ENCODE data around the gene WDR83.

Gene WDR83

GRCh38 chr19:12721656-12722565 lies 55.3 kb downstream of the WDR83 start (continued):
- TF ChIP-seq, protein P1, sequence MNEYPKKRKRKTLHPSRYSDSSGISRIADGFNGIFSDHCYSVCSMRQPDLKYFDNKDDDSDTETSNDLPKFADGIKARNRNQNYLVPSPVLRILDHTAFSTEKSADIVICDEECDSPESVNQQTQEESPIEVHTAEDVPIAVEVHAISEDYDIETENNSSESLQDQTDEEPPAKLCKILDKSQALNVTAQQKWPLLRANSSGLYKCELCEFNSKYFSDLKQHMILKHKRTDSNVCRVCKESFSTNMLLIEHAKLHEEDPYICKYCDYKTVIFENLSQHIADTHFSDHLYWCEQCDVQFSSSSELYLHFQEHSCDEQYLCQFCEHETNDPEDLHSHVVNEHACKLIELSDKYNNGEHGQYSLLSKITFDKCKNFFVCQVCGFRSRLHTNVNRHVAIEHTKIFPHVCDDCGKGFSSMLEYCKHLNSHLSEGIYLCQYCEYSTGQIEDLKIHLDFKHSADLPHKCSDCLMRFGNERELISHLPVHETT (tag by site-specific recombination; IDR thresholded peaks at IDR 0.05) = no peak
- TF ChIP-seq BCL6B (tag by site-specific recombination; IDR thresholded peaks at IDR 0.05) = no peak
- TF ChIP-seq ZBTB48 (tag by site-specific recombination; IDR thresholded peaks at IDR 0.05) = no peak
- TF ChIP-seq ZNF302 (tag by site-specific recombination; IDR thresholded peaks at IDR 0.05; ENCODE audit: low read depth) = no peak
- TF ChIP-seq ZNF501 (tag by site-specific recombination; IDR thresholded peaks at IDR 0.05) = 0 out of 2 replicates have a peak, but pooled peaks have one; percentile 32
- TF ChIP-seq ZNF214 (tag by site-specific recombination; IDR thresholded peaks at IDR 0.05; ENCODE audit: borderline replicate concordance) = no peak
- TF ChIP-seq, protein P2, sequence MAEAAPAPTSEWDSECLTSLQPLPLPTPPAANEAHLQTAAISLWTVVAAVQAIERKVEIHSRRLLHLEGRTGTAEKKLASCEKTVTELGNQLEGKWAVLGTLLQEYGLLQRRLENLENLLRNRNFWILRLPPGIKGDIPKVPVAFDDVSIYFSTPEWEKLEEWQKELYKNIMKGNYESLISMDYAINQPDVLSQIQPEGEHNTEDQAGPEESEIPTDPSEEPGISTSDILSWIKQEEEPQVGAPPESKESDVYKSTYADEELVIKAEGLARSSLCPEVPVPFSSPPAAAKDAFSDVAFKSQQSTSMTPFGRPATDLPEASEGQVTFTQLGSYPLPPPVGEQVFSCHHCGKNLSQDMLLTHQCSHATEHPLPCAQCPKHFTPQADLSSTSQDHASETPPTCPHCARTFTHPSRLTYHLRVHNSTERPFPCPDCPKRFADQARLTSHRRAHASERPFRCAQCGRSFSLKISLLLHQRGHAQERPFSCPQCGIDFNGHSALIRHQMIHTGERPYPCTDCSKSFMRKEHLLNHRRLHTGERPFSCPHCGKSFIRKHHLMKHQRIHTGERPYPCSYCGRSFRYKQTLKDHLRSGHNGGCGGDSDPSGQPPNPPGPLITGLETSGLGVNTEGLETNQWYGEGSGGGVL (tag by site-specific recombination; IDR thresholded peaks at IDR 0.05) = 0 out of 2 replicates have a peak, but pooled peaks have one; percentile 33
- peak; percentile 73 for TF ChIP-seq ZIC2 (tag by site-specific recombination; IDR thresholded peaks at IDR 0.05)
- peak; percentile 86 for TF ChIP-seq GLIS2 (tag by site-specific recombination; IDR thresholded peaks at IDR 0.05)
- TF ChIP-seq ZNF221 (tag by site-specific recombination; IDR thresholded peaks at IDR 0.05; ENCODE audit: borderline replicate concordance) = no peak
- TF ChIP-seq ZNF621 (tag by site-specific recombination; IDR thresholded peaks at IDR 0.05) = no peak

- POLR2A ChIA-PET = interaction anchor here (0.6 to 5.1 kb wide), 14 partner anchors 9 to 168 kb away, joined by 3 to 89 read pairs (median 4); partner anchors contain the start of genes DHPS, FBXW9, GCDH and GET3
- H3K9me3 ChIP-seq (ENCODE audit: control insufficient read depth, insufficient read depth, low read depth, low read length) = no peaks in the 10 kb centered on the region
- H3K36me3 ChIP-seq (ENCODE audit: control insufficient read depth in 2 of 2, insufficient read depth in 1 of 2, low read length in 2 of 2) = peaks cover 14 to 29% of the 10 kb centered on the region in 2 experiments; a peak in 2 of 3 replicates
- H3K4me1 ChIP-seq (ENCODE audit: control insufficient read depth, insufficient read depth, low read length) = no peaks in the 10 kb centered on the region
- H3K4me3 ChIP-seq (ENCODE audit: low read depth, low read length) = peak overlapping the region; percentile 79
- CTCF ChIA-PET = interaction anchor here (0.6 to 3.3 kb wide), 10 partner anchors 11 to 328 kb away, joined by 3 to 19 read pairs (median 3); partner anchors contain the start of genes GET3 and TRIR
- peak overlapping the region; percentile 97 for H3K27ac ChIP-seq (ENCODE audit: extremely low read depth, low read depth, low read length)
- TF ChIP-seq ZNF133 (tag by site-specific recombination; IDR thresholded peaks at IDR 0.05) = no peak
- TF ChIP-seq ZNF600 (tag by site-specific recombination; IDR thresholded peaks at IDR 0.05) = peak; percentile 92
- peak; percentile 70 for TF ChIP-seq ZNF843 (tag by site-specific recombination; IDR thresholded peaks at IDR 0.05)
- no peak for TF ChIP-seq ZNF10 (tag by site-specific recombination; IDR thresholded peaks at IDR 0.05)
- TF ChIP-seq PRDM1 (tag by site-specific recombination; IDR thresholded peaks at IDR 0.05) = peak; percentile 61
- no peak for TF ChIP-seq ZNF707 (tag by site-specific recombination; IDR thresholded peaks at IDR 0.05)
- no peak for TF ChIP-seq ZNF292 (tag by site-specific recombination; IDR thresholded peaks at IDR 0.05; ENCODE audit: borderline replicate concordance, low read depth)
- peak; percentile 17 for TF ChIP-seq GLIS1 (tag by site-specific recombination; IDR thresholded peaks at IDR 0.05)
- no peak for TF ChIP-seq ZBTB44 (tag by site-specific recombination; IDR thresholded peaks at IDR 0.05)
- TF ChIP-seq KLF17 (tag by site-specific recombination; IDR thresholded peaks at IDR 0.05) = peak; percentile 87
- peak; percentile 89 for TF ChIP-seq PRDM10 (tag by site-specific recombination; IDR thresholded peaks at IDR 0.05)
- peak; percentile 97 for TF ChIP-seq ZXDB (tag by site-specific recombination; IDR thresholded peaks at IDR 0.05)
Measured at GRCh38 chr19:12722566-12723380, 56.2 kb downstream of the WDR83 start.

Data from HEK293 (cell line).